Subcutaneous preadipocyte (primary cell): Measurements from ENCODE around the gene ABHD13. TPM values are rescaled to one million over a fixed set of nuclear protein-coding genes. Genes with fewer than 3 reads are reported as not detected.

ENCODE experiments used
- total RNA-seq: library from RNA; depleted of rRNA; stranded (reverse); fragments of >200 nt; gene quantifications from 2 replicates; pipeline ENCODE4 v1.2.3, GENCODE V29; 2012

The ABHD13 gene
- total RNA-seq: 3.7 and 5.7 TPM in 2 replicates

DNA sequence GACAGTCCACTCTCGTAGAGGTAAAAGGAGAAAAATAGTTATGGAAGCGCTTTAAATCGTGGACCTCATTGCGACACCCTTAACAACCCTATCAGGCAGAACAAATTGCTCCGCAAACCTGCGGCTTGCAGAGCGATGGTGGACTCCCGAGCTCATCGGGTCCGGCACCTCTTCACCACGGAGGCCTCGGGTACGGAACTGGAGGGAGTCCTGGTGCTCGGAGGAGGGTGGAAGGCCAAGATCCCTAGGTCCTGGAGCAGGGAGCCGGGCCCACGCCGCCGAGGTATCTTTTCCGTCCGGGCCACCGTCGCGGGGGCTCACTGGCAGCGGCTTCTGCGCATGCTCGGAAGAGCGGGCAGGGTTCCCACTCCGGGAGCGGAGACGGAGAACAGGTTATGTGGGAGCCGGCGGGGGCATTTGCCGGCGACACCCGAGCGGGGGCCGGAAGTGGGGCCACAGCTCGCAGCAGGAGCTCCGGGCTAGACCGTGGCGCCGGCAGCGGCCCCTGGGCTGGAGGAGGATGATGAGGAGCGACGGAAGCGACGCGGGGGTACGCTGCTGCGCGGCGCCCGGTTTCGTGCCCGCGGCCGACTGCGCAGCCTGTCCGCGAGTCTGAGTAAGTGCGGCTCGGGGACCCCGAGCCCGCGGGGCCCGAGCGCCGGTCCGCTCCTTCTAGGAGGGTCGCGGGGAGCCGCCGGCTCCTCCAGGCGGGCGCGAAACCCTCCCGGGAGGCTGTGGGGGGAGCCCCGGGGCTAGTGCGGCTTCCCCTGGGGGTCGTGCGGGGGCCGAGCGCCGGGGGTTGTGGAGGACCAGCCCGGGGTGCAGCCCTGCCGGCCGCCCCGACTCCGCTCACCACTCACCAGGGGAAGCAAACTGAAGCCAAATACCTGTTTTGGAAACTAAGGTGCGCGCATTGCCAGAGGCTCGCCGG, at the start of gene ABHD13:
Gene ABHD13 (plus strand): TSS at position 349 of the 931 bp plus-strand sequence. CDS start 10,827 bp downstream, outside the sequence.

DNA sequence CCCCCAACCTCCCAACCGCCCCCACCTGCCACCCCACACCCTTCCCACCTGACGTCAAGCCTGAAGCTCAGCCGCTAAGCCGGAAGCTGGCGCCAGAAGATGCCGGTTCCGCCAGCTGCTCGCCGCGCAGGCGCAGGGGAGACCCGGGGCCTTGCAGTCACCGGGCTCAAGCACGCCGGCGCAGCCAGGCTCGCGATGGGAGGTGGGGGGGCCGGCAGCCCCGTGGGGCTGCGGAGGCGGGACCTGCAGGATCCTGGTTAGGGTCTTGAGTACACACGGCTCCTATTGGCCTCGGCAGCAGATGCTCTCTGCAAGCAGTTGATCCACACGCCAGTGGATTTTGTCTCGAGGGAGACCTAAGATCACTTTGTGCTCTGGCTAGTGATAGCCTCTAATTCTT, 2.8 kb upstream of the ABHD13 start, which contains the start of gene LIG4:
Gene LIG4 (minus strand): TSS at position 101 of the 400 bp plus-strand sequence. CDS start 4,268 bp downstream, outside the sequence.

GRCh38 chr13:108269601-108270328, 51.6 kb downstream of the ABHD13 start, which contains the start of gene TNFSF13B:
TSS of gene TNFSF13B (plus strand) at chr13:108269718. CDS start at chr13:108269896, 178 bp downstream.

Other genes starting within 250 kb of the ABHD13 start
- 5.1 and 8.2 TPM in 2 replicates for gene LIG4, start 2.9 kb upstream of the ABHD13 start, total RNA-seq
- 1.2 and 3.3 TPM in 2 replicates for gene TNFSF13B, start 51.3 kb downstream of the ABHD13 start, total RNA-seq